Activated CD4-positive, alpha-beta T cell treated with anti-CD3 and anti-CD28 coated beads, Interleukin-2, amount 50 U/mL, for 1 hour (primary cell): ENCODE results near the gene ARHGAP15.

Experiments
- DNase-seq: peaks from one replicate; pipeline ENCODE4 v3.0.0-alpha.2; 2020

The ARHGAP15 gene

GRCh38 chr2:143280097-143280757 lies 151.0 kb downstream of the ARHGAP15 start:
- DNase-seq: no peak

- peak; percentile 8 for DNase-seq
These were observed 153.5 kb downstream of the ARHGAP15 start for GRCh38 chr2:143282684-143283083.

- peak; percentile 19 for DNase-seq
These were observed 155.0 kb downstream of the ARHGAP15 start for GRCh38 chr2:143284087-143284675.

DNA sequence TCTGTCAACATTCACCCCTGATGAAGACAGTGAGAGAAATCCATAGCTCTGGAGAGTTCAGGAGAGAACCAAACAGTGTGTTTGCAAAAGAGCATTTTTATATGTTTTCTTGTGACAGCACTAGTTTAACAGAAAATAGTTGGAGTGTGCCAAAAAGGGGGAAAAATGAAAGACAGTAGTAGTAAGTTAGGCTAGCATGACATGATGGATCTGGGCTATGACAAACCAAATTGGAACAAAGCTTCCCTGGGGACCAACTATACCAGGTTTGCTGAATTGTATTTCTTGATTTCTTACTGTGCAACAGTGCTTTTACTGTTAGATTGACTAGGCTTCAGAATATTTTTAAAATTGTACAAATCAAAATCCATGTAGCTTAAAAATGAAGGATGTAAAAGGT lies 159.8 kb downstream of the ARHGAP15 start:
- DNase-seq: no peak

DNA sequence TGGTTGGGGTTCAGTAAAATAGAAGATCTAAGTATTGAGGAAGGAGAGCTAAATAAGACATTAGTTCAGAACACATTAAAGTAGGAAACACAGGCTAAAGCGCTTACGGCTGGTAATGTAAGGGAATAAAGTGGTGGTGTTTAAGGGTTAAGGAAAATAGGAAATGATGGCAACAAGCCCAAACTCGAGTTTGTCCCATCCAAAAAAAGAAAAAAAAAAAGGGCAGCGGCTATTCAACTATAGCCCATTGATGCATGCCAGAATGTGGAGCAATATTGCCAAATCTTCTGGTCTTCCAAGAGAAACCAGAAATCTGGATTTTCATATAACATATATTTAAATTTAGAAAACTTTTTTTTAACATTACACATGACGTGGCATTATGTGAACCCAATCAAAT lies 161.0 kb downstream of the ARHGAP15 start:
- DNase-seq: no peak

- no peak for DNase-seq
These were observed 164.8 kb downstream of the ARHGAP15 start for GRCh38 chr2:143294068-143294467.

- DNase-seq: no peak
These were observed 166.9 kb downstream of the ARHGAP15 start for GRCh38 chr2:143296089-143296488.

DNA sequence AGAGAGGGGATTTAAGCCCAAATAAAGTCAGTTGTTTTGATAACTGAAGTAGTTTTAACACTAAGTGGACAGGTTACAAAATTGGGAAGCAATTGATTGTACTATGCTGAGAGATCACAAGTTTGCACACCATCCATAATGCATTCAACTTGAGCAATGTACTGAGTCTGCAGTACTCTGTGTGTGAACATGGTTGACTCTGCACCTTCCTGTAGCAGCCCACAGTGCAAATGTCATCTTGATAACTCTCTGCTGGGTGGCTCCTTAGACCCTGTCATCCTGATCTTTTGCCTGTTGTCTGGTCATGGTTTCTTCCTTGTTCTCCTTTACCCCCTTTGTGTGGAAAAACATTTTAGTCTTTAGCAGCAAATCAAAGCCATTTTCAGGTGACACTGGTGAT lies 168.0 kb downstream of the ARHGAP15 start:
- no peak for DNase-seq

DNA sequence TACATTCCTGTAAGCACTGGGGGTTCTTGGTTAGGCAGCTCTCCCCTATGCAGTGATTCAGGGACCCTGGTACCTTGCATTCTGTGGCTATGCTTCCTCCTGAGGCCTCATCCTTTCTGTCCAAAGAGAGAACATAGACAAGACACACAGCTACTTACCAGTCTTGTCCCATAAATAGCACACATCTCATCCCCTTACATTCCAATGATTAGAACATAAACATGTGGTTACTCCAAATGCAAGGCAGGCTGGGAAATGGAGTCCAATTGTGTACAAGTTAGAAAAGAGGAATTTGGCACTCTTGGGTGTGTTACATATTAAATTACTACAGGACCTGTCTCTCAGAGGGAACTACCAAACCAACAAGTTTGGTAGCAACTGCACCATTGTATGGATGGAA lies 171.3 kb downstream of the ARHGAP15 start:
- no peak for DNase-seq

GRCh38 chr2:143311426-143311825 lies 182.2 kb downstream of the ARHGAP15 start:
- no peak for DNase-seq

DNA sequence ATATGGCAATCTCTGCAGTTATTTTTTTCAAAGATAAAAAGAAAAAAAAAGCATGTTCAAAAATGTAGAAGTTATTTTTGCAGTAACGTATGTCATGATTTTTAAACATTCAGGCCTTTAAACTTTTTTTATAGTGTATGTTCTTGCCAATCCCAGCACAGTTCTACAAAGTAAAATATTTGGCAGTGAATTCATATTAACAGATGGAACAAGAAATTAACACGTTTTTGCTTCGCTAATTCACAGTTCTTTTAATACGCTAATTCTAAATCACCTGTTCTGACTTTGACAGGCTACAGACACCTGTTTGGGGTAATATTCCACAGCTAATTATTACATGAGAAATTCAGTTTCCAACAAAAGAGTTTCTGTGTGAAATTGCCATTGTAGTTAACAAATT lies 183.2 kb downstream of the ARHGAP15 start:
- no peak for DNase-seq

GRCh38 chr2:143313861-143314260 lies 184.6 kb downstream of the ARHGAP15 start:
- no peak for DNase-seq

GRCh38 chr2:143321994-143322393 lies 192.8 kb downstream of the ARHGAP15 start:
- DNase-seq: no peak

- DNase-seq: no peak
These were observed 200.1 kb downstream of the ARHGAP15 start for GRCh38 chr2:143329288-143329687.

- DNase-seq: no peak
These were observed 204.1 kb downstream of the ARHGAP15 start for GRCh38 chr2:143333168-143333791.

DNA sequence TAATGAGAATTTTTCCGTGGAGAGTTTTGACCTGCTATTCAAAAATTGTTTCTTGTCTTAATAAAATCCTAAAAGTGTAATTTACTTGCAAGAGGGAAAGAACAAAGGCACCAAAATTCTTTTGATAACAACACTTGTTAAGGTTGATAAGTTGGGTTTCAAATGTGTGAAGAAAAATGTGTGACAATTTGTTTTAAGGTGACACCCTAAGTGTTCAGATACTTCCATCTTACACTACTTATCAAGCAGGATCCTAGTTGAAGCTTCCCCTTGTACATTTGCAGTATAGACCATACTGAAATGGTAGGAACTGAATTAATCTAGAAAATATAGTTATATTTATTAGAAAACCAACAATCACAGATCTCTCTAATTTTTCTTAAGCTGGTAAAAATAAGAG lies 204.6 kb downstream of the ARHGAP15 start:
- no peak for DNase-seq

GRCh38 chr2:143334837-143335236 lies 205.6 kb downstream of the ARHGAP15 start:
- no peak for DNase-seq

- no peak for DNase-seq
These were observed 207.5 kb downstream of the ARHGAP15 start for GRCh38 chr2:143336719-143337210.

DNA sequence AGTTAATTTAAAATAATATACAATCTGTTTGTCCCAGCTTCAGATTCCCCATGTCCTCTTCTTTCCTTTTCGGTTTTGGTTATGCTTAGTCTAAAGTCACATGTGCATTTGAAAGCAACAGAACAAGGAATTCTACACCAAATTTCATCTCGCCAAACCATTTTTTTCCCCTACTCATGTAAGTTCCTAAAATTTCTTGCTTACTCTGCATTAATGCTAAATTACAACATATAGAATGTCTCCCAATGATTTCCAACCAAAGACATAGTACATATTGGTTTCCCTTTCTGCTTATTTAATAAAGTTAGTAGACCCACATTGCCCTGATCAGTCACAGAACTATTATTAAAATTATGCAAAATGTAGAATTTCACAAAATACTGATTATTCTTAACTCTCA lies 212.3 kb downstream of the ARHGAP15 start:
- DNase-seq: no peak

DNA sequence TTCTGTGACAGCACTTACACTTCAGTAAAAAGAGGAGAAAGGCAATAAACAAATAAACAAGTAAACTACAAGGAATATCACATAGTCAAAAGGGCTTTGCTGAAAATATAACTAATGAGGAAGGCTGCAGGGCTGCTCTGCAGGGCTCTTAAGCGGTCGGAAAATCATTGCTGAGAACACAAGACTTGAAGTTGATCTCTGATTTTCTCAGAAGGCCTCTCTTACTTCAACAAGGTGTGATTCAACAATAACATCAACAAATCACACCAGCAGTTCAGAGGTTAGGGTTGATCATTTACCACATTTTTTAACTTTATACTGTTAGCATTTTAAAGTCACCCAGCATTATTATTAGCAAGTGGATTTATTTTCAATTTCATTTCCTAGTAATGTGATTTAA lies 215.6 kb downstream of the ARHGAP15 start:
- no peak for DNase-seq

DNA sequence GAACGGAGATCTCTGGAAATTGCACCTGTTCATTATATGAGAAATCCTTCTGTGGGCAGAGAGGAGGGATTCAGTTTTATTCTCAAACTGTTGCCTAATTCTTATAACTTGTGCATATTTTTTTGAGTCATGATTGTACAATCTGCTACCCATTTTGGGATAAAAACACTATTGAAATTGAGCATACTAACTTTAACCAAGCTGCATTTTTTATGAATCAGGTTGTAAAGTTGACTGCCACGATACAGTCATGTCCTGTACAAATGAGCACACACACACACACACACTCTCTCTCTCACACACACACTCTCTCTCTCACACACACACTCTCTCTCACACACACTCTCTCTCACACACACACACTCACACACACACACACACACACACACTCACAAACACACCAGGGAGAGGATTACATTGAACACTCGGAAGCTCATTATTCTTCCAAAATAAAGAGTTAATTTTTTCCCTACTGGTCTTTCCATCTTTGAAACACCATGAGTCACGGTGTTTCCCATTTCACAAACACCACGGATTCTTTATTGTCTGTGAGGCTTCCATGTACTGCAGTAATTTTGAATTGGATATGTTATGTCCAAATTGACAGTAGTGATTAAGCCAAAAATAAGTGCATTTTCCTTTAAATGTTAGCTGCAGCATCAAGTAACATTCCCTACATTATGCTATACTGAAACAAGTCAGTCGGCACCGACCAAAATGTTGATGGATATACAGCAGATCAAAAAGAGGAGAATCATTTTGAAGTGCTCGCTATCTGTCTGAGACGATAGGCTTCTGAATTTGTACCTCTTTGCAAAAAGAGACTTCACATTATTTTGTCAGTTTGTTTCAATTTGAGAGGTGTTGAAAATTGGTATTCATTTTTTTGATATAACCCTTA lies 216.9 kb downstream of the ARHGAP15 start:
- no peak for DNase-seq

DNA sequence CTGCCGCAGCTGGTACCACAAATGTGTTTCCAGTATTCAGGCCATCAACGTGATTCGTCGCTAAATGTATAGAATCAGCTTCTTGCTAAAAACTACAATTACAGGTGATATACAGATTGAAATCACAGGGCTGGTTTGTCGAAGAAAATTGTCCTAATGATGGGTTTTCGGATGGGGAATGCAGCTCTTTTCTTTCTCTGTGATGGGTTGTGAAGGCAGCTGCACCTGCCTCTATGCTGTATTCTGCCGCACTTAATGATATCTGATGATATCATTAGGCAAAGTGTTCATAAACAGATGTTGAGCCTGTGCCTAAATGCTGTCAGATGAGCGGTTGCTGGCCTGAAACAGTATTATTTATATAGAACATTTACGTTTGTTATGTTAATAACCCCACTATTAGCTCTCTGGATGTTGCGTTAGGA lies 218.1 kb downstream of the ARHGAP15 start:
- no peak for DNase-seq

- DNase-seq: no peak
These were observed 218.7 kb downstream of the ARHGAP15 start for GRCh38 chr2:143347901-143348414.
